HepG2 (cell line): Measurements from ENCODE around the gene ST3GAL2. TPM values are rescaled to one million over a fixed set of nuclear protein-coding genes. Genes with fewer than 3 reads are reported as not detected.

Experiments
- GTF3A ChIP-seq: sonication (generic); formaldehyde crosslinking; conservative IDR thresholded peaks from 2 replicates; pipeline ENCODE4 v1.4.0; 2020; ENCODE audit warnings: mild to moderate bottlenecking, missing genetic modification reagents
- KDM4B ChIP-seq: sonication (generic); formaldehyde crosslinking; IDR thresholded peaks from 2 replicates; pipeline ENCODE4 v1.4.0; 2020; ENCODE audit warnings: missing genetic modification reagents
- KLF13 ChIP-seq: sonication (generic); formaldehyde crosslinking; IDR thresholded peaks from 2 replicates; pipeline ENCODE4 v1.4.0; 2020; ENCODE audit warnings: mild to moderate bottlenecking, missing genetic modification reagents
- LCORL ChIP-seq, 2 experiments: fragments of 450-650 bp in 1 of 2; sonication (generic) in 1 of 2; formaldehyde crosslinking in 1 of 2; IDR thresholded peaks; 2 replicates each; pipeline versions ENCODE4 v1.5.0 to v1.6.1; 2017 to 2020; ENCODE audit warnings: antibody characterized with exemption in 1 of 2, missing genetic modification reagents in 1 of 2
- NFE2 ChIP-seq: sonication (generic); formaldehyde crosslinking; IDR thresholded peaks from 2 replicates; pipeline ENCODE4 v1.4.0; 2020; ENCODE audit warnings: missing genetic modification reagents
- NRL ChIP-seq: sonication (generic); formaldehyde crosslinking; IDR thresholded peaks from 2 replicates; pipeline ENCODE4 v1.5.0; 2020; ENCODE audit warnings: missing genetic modification reagents, mild to moderate bottlenecking, moderate library complexity, borderline replicate concordance
- RBFOX2 ChIP-seq: fragments of 200-400 bp; formaldehyde crosslinking; IDR thresholded peaks from 2 replicates; pipeline ENCODE4 v1.6.1; 2017; ENCODE audit warnings: low read depth, mild to moderate bottlenecking, low read length
- RORA ChIP-seq: sonication (generic); formaldehyde crosslinking; IDR thresholded peaks from 2 replicates; pipeline ENCODE4 v1.5.0; 2020; ENCODE audit warnings: mild to moderate bottlenecking, missing genetic modification reagents, moderate library complexity
- SSRP1 ChIP-seq: IDR thresholded peaks from 2 replicates; pipeline ENCODE4 v1.6.1; 2016; ENCODE audit warnings: control low read depth
- SUZ12 ChIP-seq: fragments of 150-350 bp; IDR thresholded peaks from 2 replicates; pipeline ENCODE4 v1.6.1; 2014; ENCODE audit warnings: low read depth, low read length
- ZNF543 ChIP-seq: sonication (generic); formaldehyde crosslinking; IDR thresholded peaks from 2 replicates; pipeline ENCODE4 v1.4.0; 2020; ENCODE audit warnings: mild to moderate bottlenecking, missing genetic modification reagents
- ZNF709 ChIP-seq: sonication (generic); formaldehyde crosslinking; IDR thresholded peaks from 2 replicates; pipeline ENCODE4 v1.5.0; 2020; ENCODE audit warnings: mild to moderate bottlenecking, missing genetic modification reagents
- polyA plus RNA-seq, 8 experiments: library from polyadenylated mRNA; depleted of rRNA in 3 of 8; stranded (reverse) in 7 of 8; unstranded in 1 of 8; fragments of >200 nt; fragmentation: Illumina TruSeq in 4 of 8; extraction: Trizol in 4 of 8; gene quantifications; 2 replicates each; pipeline versions ENCODE4 v1.2.1 to v1.2.3, GENCODE V29; 2011 to 2016; ENCODE audit warnings: low read depth in 4 of 8, missing spikeins in 1 of 8, mixed read lengths in 1 of 8; ENCODE audit not compliant: insufficient read depth in 1 of 8
- total RNA-seq, 5 experiments: library from RNA; depleted of rRNA; stranded (reverse); fragments of >200 nt; fragmentation: Illumina TruSeq; extraction: Trizol; gene quantifications; 2 replicates each; pipeline ENCODE4 v1.2.3, GENCODE V29; 2016; ENCODE audit warnings: low read depth in 1 of 5
- TF ChIP-seq, protein P1 (sequence below): sonication (generic); formaldehyde crosslinking; IDR thresholded peaks from 2 replicates; pipeline ENCODE4 v1.5.0; 2020; ENCODE audit warnings: mild to moderate bottlenecking, missing genetic modification reagents, borderline replicate concordance
- TF ChIP-seq, protein P2 (sequence below): sonication (generic); formaldehyde crosslinking; IDR thresholded peaks from 2 replicates; pipeline ENCODE4 v1.8.0; 2022; ENCODE audit warnings: missing genetic modification reagents, mild to moderate bottlenecking, borderline replicate concordance
- TF ChIP-seq, protein P3 (sequence below): sonication (generic); formaldehyde crosslinking; IDR thresholded peaks from 2 replicates; pipeline ENCODE4 v1.4.0; 2020; ENCODE audit warnings: missing genetic modification reagents
- TF ChIP-seq, protein P4 (sequence below): sonication (generic); formaldehyde crosslinking; IDR thresholded peaks from 2 replicates; pipeline ENCODE4 v1.4.0; 2020; ENCODE audit warnings: missing genetic modification reagents
- TF ChIP-seq, protein P5 (sequence below): sonication (generic); formaldehyde crosslinking; IDR thresholded peaks from 2 replicates; pipeline ENCODE4 v1.5.1; 2020; ENCODE audit warnings: mild to moderate bottlenecking, missing genetic modification reagents

ST3GAL2 gene
- total and polyA plus RNA-seq, 2 of the 13 experiments (the other 11 are each of a cell fraction or from before 2014, with no cell fraction given): 16.3 to 24.9 TPM

DNA sequence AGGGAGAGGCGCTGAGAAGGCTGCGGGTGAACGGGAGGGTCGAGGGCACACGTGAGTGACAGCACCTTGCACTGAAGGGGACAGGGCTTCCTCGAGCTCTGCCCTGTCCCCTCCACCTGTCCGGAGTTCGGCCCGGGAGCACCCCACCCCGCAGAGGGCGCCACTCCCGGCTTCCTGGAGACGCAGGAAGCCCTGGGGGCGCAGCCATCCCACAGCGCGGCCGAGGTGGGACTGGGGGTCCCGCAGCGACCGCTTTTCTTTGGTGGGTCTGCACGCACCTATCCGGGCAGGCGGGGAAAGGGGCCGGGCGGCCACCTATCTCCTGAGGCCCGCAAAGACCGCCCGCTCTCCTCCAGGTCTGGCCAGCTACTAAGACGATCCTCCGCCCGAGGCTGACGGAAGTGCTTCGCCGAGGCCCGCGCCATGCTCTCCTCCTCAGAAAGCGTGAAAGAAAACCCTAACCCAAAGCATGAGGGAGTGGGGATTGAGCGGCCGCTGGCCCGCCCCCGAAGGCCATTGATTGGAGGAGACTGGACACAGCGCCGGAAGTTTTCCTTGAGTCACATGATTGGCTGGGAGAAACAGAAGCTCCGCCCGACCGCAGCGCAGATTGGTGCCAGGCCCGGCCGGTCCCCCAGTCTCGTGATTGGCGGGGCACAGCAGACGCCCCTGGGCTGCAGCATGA lies 57.8 kb downstream of the ST3GAL2 start (continued):
- TF ChIP-seq, protein P1, sequence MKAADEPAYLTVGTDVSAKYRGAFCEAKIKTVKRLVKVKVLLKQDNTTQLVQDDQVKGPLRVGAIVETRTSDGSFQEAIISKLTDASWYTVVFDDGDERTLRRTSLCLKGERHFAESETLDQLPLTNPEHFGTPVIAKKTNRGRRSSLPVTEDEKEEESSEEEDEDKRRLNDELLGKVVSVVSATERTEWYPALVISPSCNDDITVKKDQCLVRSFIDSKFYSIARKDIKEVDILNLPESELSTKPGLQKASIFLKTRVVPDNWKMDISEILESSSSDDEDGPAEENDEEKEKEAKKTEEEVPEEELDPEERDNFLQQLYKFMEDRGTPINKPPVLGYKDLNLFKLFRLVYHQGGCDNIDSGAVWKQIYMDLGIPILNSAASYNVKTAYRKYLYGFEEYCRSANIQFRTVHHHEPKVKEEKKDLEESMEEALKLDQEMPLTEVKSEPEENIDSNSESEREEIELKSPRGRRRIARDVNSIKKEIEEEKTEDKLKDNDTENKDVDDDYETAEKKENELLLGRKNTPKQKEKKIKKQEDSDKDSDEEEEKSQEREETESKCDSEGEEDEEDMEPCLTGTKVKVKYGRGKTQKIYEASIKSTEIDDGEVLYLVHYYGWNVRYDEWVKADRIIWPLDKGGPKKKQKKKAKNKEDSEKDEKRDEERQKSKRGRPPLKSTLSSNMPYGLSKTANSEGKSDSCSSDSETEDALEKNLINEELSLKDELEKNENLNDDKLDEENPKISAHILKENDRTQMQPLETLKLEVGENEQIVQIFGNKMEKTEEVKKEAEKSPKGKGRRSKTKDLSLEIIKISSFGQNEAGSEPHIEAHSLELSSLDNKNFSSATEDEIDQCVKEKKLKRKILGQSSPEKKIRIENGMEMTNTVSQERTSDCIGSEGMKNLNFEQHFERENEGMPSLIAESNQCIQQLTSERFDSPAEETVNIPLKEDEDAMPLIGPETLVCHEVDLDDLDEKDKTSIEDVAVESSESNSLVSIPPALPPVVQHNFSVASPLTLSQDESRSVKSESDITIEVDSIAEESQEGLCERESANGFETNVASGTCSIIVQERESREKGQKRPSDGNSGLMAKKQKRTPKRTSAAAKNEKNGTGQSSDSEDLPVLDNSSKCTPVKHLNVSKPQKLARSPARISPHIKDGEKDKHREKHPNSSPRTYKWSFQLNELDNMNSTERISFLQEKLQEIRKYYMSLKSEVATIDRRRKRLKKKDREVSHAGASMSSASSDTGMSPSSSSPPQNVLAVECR (CRISPR knock-in tag): peak; percentile 87
- TF ChIP-seq RBFOX2 (peak; percentile 93), SUZ12 (no peak), SSRP1 (peak; percentile 77; the same call in 1 of the 2 replicates), NRL (CRISPR knock-in tag) (peak; percentile 53; the same call in 1 of the 2 replicates), KLF13 (0 out of 2 replicates have a peak, but pooled peaks have one; percentile 26), NFE2 (CRISPR knock-in tag) (0 out of 2 replicates have a peak, but pooled peaks have one; percentile 12), LCORL (IDR thresholded peaks at IDR 0.05) (no peak), LCORL (CRISPR knock-in tag; IDR thresholded peaks at IDR 0.05) (no peak; the same call in none of the 2 replicates), RORA (CRISPR knock-in tag) (no peak), ZNF709 (CRISPR knock-in tag) (peak; percentile 72; the same call in 1 of the 2 replicates), KDM4B (no peak), ZNF543 (CRISPR knock-in tag) (peak; percentile 94), GTF3A (CRISPR knock-in tag) (peak; percentile 93)
- TF ChIP-seq, protein P2, sequence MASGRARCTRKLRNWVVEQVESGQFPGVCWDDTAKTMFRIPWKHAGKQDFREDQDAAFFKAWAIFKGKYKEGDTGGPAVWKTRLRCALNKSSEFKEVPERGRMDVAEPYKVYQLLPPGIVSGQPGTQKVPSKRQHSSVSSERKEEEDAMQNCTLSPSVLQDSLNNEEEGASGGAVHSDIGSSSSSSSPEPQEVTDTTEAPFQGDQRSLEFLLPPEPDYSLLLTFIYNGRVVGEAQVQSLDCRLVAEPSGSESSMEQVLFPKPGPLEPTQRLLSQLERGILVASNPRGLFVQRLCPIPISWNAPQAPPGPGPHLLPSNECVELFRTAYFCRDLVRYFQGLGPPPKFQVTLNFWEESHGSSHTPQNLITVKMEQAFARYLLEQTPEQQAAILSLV (CRISPR knock-in tag): peak; percentile 76; the same call in 1 of the 2 replicates
- TF ChIP-seq, protein P3, sequence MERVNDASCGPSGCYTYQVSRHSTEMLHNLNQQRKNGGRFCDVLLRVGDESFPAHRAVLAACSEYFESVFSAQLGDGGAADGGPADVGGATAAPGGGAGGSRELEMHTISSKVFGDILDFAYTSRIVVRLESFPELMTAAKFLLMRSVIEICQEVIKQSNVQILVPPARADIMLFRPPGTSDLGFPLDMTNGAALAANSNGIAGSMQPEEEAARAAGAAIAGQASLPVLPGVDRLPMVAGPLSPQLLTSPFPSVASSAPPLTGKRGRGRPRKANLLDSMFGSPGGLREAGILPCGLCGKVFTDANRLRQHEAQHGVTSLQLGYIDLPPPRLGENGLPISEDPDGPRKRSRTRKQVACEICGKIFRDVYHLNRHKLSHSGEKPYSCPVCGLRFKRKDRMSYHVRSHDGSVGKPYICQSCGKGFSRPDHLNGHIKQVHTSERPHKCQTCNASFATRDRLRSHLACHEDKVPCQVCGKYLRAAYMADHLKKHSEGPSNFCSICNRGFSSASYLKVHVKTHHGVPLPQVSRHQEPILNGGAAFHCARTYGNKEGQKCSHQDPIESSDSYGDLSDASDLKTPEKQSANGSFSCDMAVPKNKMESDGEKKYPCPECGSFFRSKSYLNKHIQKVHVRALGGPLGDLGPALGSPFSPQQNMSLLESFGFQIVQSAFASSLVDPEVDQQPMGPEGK (CRISPR knock-in tag): peak; percentile 57
- TF ChIP-seq, protein P4, sequence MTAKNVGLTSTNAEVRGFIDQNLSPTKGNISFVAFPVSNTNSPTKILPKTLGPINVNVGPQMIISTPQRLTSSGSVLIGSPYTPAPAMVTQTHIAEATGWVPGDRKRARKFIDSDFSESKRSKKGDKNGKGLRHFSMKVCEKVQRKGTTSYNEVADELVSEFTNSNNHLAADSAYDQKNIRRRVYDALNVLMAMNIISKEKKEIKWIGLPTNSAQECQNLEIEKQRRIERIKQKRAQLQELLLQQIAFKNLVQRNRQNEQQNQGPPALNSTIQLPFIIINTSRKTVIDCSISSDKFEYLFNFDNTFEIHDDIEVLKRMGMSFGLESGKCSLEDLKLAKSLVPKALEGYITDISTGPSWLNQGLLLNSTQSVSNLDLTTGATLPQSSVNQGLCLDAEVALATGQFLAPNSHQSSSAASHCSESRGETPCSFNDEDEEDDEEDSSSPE (CRISPR knock-in tag): peak; percentile 87
- TF ChIP-seq, protein P5, sequence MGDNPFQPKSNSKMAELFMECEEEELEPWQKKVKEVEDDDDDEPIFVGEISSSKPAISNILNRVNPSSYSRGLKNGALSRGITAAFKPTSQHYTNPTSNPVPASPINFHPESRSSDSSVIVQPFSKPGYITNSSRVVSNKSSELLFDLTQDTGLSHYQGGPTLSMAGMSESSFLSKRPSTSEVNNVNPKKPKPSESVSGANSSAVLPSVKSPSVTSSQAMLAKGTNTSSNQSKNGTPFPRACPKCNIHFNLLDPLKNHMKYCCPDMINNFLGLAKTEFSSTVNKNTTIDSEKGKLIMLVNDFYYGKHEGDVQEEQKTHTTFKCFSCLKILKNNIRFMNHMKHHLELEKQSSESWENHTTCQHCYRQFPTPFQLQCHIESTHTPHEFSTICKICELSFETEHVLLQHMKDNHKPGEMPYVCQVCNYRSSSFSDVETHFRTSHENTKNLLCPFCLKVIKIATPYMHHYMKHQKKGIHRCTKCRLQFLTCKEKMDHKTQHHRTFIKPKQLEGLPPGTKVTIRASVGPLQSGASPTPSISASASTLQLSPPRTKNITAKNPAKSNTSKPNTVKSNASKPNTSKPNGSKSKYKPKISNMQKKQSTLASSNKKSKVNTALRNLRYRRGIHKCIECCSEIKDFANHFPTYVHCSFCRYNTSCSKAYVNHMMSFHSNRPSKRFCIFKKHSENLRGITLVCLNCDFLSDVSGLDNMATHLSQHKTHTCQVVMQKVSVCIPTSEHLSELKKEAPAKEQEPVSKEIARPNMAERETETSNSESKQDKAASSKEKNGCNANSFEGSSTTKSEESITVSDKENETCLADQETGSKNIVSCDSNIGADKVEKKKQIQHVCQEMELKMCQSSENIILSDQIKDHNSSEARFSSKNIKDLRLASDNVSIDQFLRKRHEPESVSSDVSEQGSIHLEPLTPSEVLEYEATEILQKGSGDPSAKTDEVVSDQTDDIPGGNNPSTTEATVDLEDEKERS (CRISPR knock-in tag): peak; percentile 29; the same call in 1 of the 2 replicates
